ENCODE measurements around the gene RAB20. TPM values are rescaled to one million over a fixed set of nuclear protein-coding genes. Genes with fewer than 3 reads are reported as not detected.

The RAB20 gene
- total RNA-seq, 1 donor from 2014 or later: 0.77 TPM

DNA sequence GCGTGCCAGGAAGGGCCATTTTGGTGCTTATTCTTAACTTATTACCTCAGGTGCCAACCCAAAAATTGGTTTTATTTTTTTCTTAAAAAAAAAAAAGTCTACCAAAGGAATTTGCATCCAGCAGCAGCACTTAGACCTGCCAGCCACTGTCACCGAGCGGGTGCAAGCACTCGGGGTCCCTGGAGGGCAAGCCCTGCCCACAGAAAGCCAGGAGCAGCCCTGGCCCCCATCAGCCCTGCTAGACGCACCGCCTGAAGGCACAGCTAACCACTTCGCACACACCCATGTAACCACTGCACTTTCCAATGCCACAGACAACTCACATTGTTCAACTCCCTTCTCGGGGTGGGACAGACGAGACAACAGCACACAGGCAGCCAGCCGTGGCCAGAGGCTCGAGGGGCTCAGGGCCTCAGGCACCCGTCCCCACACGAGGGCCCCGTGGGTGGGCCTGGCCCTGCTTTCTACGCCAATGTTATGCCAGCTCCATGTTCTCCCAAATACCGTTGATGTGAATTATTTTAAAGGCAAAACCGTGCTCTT lies 49.3 kb downstream of the RAB20 start:
- H3K36me3 Mint-ChIP-seq (ENCODE audit: low read depth): peaks cover 18% of the 10 kb centered on the region
- H3K9me3 Mint-ChIP-seq: no peaks in the 10 kb centered on the region
- no peak overlapping the region for H3K27ac Mint-ChIP-seq (ENCODE audit: unreplicated experiment)
- no peaks in the 10 kb centered on the region for H3K4me1 Mint-ChIP-seq
- DNase-seq (ENCODE audit: low read depth, low spot score): no peak
- no peak overlapping the region for H3K4me3 Mint-ChIP-seq
- H3K27me3 Mint-ChIP-seq (ENCODE audit: low read depth): no peaks in the 10 kb centered on the region
- TF ChIP-seq, protein P1, sequence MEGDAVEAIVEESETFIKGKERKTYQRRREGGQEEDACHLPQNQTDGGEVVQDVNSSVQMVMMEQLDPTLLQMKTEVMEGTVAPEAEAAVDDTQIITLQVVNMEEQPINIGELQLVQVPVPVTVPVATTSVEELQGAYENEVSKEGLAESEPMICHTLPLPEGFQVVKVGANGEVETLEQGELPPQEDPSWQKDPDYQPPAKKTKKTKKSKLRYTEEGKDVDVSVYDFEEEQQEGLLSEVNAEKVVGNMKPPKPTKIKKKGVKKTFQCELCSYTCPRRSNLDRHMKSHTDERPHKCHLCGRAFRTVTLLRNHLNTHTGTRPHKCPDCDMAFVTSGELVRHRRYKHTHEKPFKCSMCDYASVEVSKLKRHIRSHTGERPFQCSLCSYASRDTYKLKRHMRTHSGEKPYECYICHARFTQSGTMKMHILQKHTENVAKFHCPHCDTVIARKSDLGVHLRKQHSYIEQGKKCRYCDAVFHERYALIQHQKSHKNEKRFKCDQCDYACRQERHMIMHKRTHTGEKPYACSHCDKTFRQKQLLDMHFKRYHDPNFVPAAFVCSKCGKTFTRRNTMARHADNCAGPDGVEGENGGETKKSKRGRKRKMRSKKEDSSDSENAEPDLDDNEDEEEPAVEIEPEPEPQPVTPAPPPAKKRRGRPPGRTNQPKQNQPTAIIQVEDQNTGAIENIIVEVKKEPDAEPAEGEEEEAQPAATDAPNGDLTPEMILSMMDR (conservative IDR thresholded peaks at IDR 0.05): no peak

DNA sequence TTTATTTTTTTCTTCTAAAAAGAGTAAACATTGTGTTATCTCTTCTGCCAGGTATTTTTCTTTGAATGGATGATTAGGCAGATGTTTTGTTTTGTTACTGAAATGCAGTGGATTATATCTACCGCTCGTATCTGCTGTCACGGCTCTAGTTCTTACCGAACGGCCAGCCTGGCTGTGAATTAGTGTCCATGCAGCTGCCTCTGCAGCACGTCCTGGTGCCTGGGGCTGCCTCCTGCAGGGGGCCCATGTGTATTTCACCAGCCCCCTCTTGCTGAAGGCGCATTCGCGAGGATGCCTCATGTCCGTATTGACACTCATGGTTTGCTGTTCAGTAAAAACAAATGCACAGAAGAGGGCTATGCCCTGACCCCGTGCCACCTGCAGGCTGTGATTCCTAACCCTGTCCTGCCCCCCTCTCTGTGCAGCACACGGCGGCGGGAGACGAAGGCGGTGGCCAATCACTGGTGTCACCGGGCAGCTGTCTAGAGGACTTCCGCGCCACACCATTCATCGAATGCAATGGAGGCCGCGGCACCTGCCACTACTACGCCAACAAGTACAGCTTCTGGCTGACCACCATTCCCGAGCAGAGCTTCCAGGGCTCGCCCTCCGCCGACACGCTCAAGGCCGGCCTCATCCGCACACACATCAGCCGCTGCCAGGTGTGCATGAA lies 49.9 kb downstream of the RAB20 start:
- H3K27me3 Mint-ChIP-seq (ENCODE audit: low read depth): no peaks in the 10 kb centered on the region
- no peak for DNase-seq (ENCODE audit: low read depth, low spot score)
- H3K27ac Mint-ChIP-seq (ENCODE audit: unreplicated experiment): no peak overlapping the region
- H3K36me3 Mint-ChIP-seq (ENCODE audit: low read depth): peaks cover 23% of the 10 kb centered on the region
- H3K4me3 Mint-ChIP-seq: no peak overlapping the region
- no peaks in the 10 kb centered on the region for H3K9me3 Mint-ChIP-seq
- no peaks in the 10 kb centered on the region for H3K4me1 Mint-ChIP-seq
- TF ChIP-seq, protein P1 (conservative IDR thresholded peaks at IDR 0.05): no peak

DNA sequence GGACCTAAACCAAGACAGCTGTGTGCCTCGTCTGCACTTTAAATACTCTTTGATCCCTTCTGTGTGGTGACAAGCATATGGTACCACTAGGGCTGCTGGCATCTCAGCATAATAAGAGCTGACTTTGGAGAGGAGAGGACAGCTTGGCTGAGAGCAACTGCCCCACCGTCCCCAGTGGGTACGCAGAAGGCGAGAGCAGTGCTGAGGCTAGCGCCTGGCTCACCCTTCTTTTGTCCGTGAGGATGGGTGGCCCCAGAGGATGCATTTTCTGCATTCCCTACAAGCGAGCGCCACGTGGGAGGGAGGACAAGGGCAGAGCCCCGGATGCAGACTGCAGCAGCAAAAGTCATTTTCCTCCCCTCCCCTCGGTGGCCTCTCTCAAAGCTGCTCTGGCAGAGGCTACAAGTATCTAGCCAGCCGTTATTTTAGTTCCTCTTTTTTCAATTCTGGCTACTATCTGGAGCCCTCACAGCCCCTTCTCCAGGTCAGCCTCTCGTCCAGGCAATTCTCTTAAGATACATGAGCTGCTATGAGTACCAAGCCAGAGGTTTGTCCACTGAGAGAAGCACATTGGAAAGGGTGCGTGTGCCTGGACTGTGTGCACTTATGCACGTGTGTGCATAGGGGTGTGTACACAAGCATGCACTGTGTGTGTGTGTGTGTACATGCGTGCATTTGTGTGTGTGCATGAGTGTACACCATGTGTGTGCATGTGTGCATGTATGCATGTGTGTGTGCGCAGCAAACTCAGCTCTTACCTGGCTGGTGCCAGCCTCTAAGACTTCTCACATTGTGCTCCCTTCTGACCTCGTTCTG lies 51.3 kb downstream of the RAB20 start:
- DNase-seq (ENCODE audit: low read depth, low spot score): no peak
- Mint-ChIP-seq H3K27ac (ENCODE audit: unreplicated experiment) (no peak overlapping the region), H3K36me3 (ENCODE audit: low read depth) (peaks cover 26% of the 10 kb centered on the region), H3K4me3 (no peak overlapping the region), H3K4me1 (no peaks in the 10 kb centered on the region), H3K9me3 (no peaks in the 10 kb centered on the region), H3K27me3 (ENCODE audit: low read depth) (no peaks in the 10 kb centered on the region)
- TF ChIP-seq, protein P1 (conservative IDR thresholded peaks at IDR 0.05): no peak

DNA sequence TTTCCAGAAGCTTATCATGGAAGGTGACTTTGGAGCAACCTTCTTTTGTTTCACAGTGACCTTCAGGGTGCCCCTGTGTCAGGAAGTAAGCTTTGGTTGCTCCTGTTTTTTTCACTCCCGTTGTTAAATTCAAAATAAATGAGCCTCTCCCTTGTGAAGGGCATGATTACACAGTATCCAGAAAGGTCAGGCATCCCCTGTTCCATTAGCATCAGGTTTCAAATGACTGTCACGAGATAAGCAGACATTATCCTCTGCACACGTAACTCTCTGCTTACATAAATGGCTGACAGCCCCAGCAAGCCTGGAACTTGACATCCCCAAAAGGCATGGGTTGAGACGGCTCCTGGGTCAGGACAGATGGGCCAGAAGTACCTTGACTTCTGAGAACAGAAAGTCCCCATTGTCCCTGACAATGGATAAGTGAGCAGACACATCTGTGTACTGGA lies 52.0 kb downstream of the RAB20 start:
- Mint-ChIP-seq H3K4me3 (no peak overlapping the region), H3K27ac (ENCODE audit: unreplicated experiment) (no peak overlapping the region), H3K4me1 (no peaks in the 10 kb centered on the region), H3K9me3 (no peaks in the 10 kb centered on the region), H3K27me3 (ENCODE audit: low read depth) (no peaks in the 10 kb centered on the region), H3K36me3 (ENCODE audit: low read depth) (peaks cover 22% of the 10 kb centered on the region)
- TF ChIP-seq, protein P1 (conservative IDR thresholded peaks at IDR 0.05): no peak
- no peak for DNase-seq (ENCODE audit: low read depth, low spot score)

DNA sequence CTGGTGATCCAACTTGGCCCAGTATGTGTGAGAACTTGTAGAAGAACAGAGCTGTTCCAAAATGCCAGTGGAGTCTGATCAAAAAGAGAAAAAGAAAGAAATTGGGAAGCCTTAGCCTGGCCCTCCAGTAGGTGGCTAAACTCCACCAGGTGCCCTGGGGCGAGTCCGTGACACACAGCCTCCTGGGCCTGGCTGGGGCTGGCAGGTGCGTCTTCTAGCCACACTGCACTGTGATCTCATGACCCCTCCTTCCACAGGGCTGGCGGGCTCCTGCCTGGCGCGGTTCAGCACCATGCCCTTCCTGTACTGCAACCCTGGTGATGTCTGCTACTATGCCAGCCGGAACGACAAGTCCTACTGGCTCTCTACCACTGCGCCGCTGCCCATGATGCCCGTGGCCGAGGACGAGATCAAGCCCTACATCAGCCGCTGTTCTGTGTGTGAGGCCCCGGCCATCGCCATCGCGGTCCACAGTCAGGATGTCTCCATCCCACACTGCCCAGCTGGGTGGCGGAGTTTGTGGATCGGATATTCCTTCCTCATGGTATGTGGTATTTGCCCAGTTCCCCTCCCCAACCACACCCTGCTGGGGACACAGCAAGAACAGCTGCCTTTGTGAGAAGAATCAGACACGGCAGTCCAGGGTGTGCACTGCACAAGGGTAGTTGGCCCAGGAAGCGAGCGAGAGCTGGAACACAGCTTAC lies 53.7 kb downstream of the RAB20 start:
- Mint-ChIP-seq H3K36me3 (ENCODE audit: low read depth) (peaks cover 13% of the 10 kb centered on the region), H3K27ac (ENCODE audit: unreplicated experiment) (no peak overlapping the region), H3K27me3 (ENCODE audit: low read depth) (no peaks in the 10 kb centered on the region), H3K9me3 (no peaks in the 10 kb centered on the region), H3K4me1 (no peaks in the 10 kb centered on the region), H3K4me3 (no peak overlapping the region)
- DNase-seq (ENCODE audit: low read depth, low spot score): no peak
- TF ChIP-seq, protein P1 (conservative IDR thresholded peaks at IDR 0.05): no peak
